Gastroesophageal sphincter (tissue), 4 donors: Measurements from ENCODE around the gene CSNK2A1. TPM values are rescaled to one million over a fixed set of nuclear protein-coding genes. Genes with fewer than 3 reads are reported as not detected.
"Not testable (repeated sequence)": the region's sequence is repeated elsewhere in the genome, so short reads cannot be mapped to it uniquely, and the experiment has no call there.

Experiments
- ATAC-seq: fragments of 150-250 bp; one replicate; pipeline ENCODE4 v1.9.1; 2016; ENCODE audit warnings: mild to moderate bottlenecking, moderate library complexity
- H3K27ac ChIP-seq, 4 donors: fragments of 200-600 bp; sonication (generic) in 3 of 4; 1 replicate in 3 of 4; 2 replicates in 1 of 4; pipeline ENCODE4 v1.5.1; 2016 to 2019
- H3K27me3 ChIP-seq: fragments of 200-600 bp; sonication (generic); one replicate; pipeline ENCODE4 v1.5.1; 2019
- H3K36me3 ChIP-seq, 2 donors: fragments of 200-600 bp; sonication (generic); one replicate each; pipeline ENCODE4 v1.5.1; 2019; ENCODE audit warnings: control low read depth in 1 of 2
- H3K4me1 ChIP-seq, 3 donors: fragments of 200-600 bp; sonication (generic); 1 replicate in 2 of 3; 2 replicates in 1 of 3; pipeline ENCODE4 v1.5.1; 2016 to 2019; ENCODE audit warnings: control low read depth in 2 of 3
- H3K4me3 ChIP-seq, 2 donors: fragments of 200-600 bp; sonication (generic); one replicate each; pipeline ENCODE4 v1.5.1; 2019; ENCODE audit warnings: mild to moderate bottlenecking in 1 of 2, moderate library complexity in 1 of 2
- H3K9me3 ChIP-seq, 3 donors: fragments of 200-600 bp; sonication (generic); one replicate each; pipeline ENCODE4 v1.5.1; 2017 to 2019; ENCODE audit warnings: control low read depth in 2 of 3
- CTCF ChIP-seq, 4 experiments: fragments of 200-600 bp in 2 of 4; fragments of 450-650 bp in 2 of 4; sonication (generic) in 1 of 4; IDR thresholded peaks; one replicate each; pipeline ENCODE4 v1.5.1; 2017 to 2019; ENCODE audit warnings: antibody characterized with exemption in 4 of 4, mild to moderate bottlenecking in 2 of 4, moderate library complexity in 2 of 4
- EP300 ChIP-seq: sonication (generic); formaldehyde crosslinking; IDR thresholded peaks from one replicate; pipeline ENCODE4 v1.6.1; 2017; ENCODE audit warnings: antibody characterized with exemption, mild to moderate bottlenecking
- POLR2A ChIP-seq, 2 donors: fragments of 450-650 bp; IDR thresholded peaks; one replicate each; pipeline ENCODE4 v1.6.1; 2017; ENCODE audit warnings: antibody characterized with exemption in 2 of 2, mild to moderate bottlenecking in 2 of 2, moderate library complexity in 1 of 2
- POLR2AphosphoS5 ChIP-seq: sonication (generic); formaldehyde crosslinking; IDR thresholded peaks from one replicate; pipeline ENCODE4 v1.6.1; 2017; ENCODE audit warnings: antibody characterized with exemption
- WGBS, 2 donors: methylation state at CpG; one replicate each; pipeline ENCODE4 v1.1.5; 2018; ENCODE audit warnings: low coverage in 1 of 2; 5-methylcytosine and 5-hydroxymethylcytosine counted together
- total RNA-seq, 4 donors: library from RNA; depleted of rRNA; stranded (reverse); fragments of >200 nt; gene quantifications; one replicate each; pipeline ENCODE4 v1.1.0, GENCODE V29; 2016

Gene CSNK2A1
- total RNA-seq, 4 donors from 2014 or later: 69.1 to 109 (median 92.2) TPM

- ATAC-seq: no peak
- Histone ChIP-seq H3K4me1 (peaks cover 0 to 21% (median 0%) of the 10 kb centered on the region in 3 donors), H3K4me3 (no peak overlapping the region), H3K9me3 (no peaks in the 10 kb centered on the region), H3K27ac (no peak overlapping the region), H3K27me3 (no peaks in the 10 kb centered on the region), H3K36me3 (peaks cover 0 to 40% of the 10 kb centered on the region in 2 donors)
- 77 to 80% methylated on average over 6 of the region's 8 CpGs for WGBS, 2 donors
- no peak for TF ChIP-seq CTCF (IDR thresholded peaks at IDR 0.05)
Observed at GRCh38 chr20:478010-478948, 65.3 kb downstream of the CSNK2A1 start.

GRCh38 chr20:476561-477249 is 66.9 kb downstream of the CSNK2A1 start:
- ATAC-seq, H3K27me3 ChIP-seq: not testable (repeated sequence)
- WGBS, 2 donors: 94% methylated on average over 6 of the region's 6 CpGs; no CpG with 5 or more reads in 1 of the 2 donors

GRCh38 chr20:475463-476357 is 67.9 kb downstream of the CSNK2A1 start:
- WGBS, 2 donors: 20 to 73% methylated on average over 2 to 6 of the region's 6 CpGs
- Histone ChIP-seq H3K9me3 (no peaks in the 10 kb centered on the region), H3K36me3 (peaks cover 0 to 14% of the 10 kb centered on the region in 2 donors), H3K27ac (no peak overlapping the region), H3K4me1 (peaks cover 0 to 21% (median 0%) of the 10 kb centered on the region in 3 donors), H3K4me3 (no peak overlapping the region), H3K27me3 (no peaks in the 10 kb centered on the region)
- TF ChIP-seq POLR2AphosphoS5 (no peak), POLR2A (IDR thresholded peaks at IDR 0.05) (no peak), CTCF (IDR thresholded peaks at IDR 0.05) (no peak), EP300 (no peak)
- ATAC-seq: peak; percentile 70

More at GRCh38 chr20:476561-477249, 66.9 kb downstream of the CSNK2A1 start:
- not testable (repeated sequence) for H3K27ac ChIP-seq, H3K4me3 ChIP-seq, H3K9me3 ChIP-seq
- H3K36me3 ChIP-seq: peaks cover 0 to 24% of the 10 kb centered on the region in 2 donors
- peaks cover 0 to 21% (median 0%) of the 10 kb centered on the region in 3 donors for H3K4me1 ChIP-seq

- H3K9me3 ChIP-seq: no peaks in the 10 kb centered on the region
- peaks cover 0 to 14% of the 10 kb centered on the region in 2 donors for H3K36me3 ChIP-seq
- ATAC-seq: no peak
- H3K27ac ChIP-seq: no peak overlapping the region
- H3K4me3 ChIP-seq: no peak overlapping the region
- H3K27me3 ChIP-seq: no peaks in the 10 kb centered on the region
- TF ChIP-seq CTCF (IDR thresholded peaks at IDR 0.05): no peak
- no peak for TF ChIP-seq POLR2AphosphoS5
- no peak for TF ChIP-seq EP300
- no peak for TF ChIP-seq POLR2A (IDR thresholded peaks at IDR 0.05)
- 52 to 68% methylated on average over 2 of the region's 2 CpGs for whole genome bisulfite sequencing, 2 donors
- H3K4me1 ChIP-seq: peaks cover 0 to 21% (median 0%) of the 10 kb centered on the region in 3 donors
Observed at GRCh38 chr20:474581-474980, 69.0 kb downstream of the CSNK2A1 start.

GRCh38 chr20:472889-473292 is 70.7 kb downstream of the CSNK2A1 start:
- no peak for ATAC-seq
- peaks cover 8% of the 10 kb centered on the region for H3K27me3 ChIP-seq
- WGBS, 2 donors: 88 to 100% methylated on average over 1 of the region's 1 CpG
- TF ChIP-seq POLR2AphosphoS5 (no peak), CTCF (IDR thresholded peaks at IDR 0.05) (no peak), EP300 (no peak), POLR2A (IDR thresholded peaks at IDR 0.05) (no peak)
- H3K4me1 ChIP-seq: peaks cover 0 to 11% (median 0%) of the 10 kb centered on the region in 3 donors
- no peaks in the 10 kb centered on the region for H3K9me3 ChIP-seq
- H3K36me3 ChIP-seq: peaks cover 0 to 10% of the 10 kb centered on the region in 2 donors
- H3K27ac ChIP-seq: no peak overlapping the region
- H3K4me3 ChIP-seq: no peak overlapping the region
